Measurements from ENCODE around the gene CD274. TPM values are rescaled to one million over a fixed set of nuclear protein-coding genes. Genes with fewer than 3 reads are reported as not detected.
"Not testable (repeated sequence)": the region's sequence is repeated elsewhere in the genome, so short reads cannot be mapped to it uniquely, and the experiment has no call there.

The CD274 gene
- total RNA-seq, 1 experiment from 2014 or later: 2.6 TPM

DNA sequence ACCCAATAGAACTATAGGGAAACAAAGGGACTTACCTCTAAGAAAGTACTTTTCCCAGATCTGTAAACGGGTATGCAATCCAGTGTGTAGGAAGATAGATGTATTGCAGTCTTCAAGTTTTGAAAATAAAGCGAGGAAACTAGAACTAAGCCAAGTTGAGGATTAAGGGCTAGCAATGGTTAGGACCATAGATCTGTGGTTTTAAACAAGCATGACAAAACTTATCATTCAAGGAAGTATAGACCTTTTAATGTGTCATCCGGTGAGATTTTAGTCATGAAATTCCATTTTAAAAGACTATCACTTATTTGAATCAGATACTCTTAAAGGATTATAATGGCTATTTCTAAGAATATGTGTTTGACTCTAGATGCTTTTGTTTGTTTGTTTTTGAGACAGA, 20.5 kb downstream of the CD274 start:
- H3K9me3 Mint-ChIP-seq (ENCODE audit: unreplicated experiment): no peaks in the 10 kb centered on the region
- TF ChIP-seq, protein P1, sequence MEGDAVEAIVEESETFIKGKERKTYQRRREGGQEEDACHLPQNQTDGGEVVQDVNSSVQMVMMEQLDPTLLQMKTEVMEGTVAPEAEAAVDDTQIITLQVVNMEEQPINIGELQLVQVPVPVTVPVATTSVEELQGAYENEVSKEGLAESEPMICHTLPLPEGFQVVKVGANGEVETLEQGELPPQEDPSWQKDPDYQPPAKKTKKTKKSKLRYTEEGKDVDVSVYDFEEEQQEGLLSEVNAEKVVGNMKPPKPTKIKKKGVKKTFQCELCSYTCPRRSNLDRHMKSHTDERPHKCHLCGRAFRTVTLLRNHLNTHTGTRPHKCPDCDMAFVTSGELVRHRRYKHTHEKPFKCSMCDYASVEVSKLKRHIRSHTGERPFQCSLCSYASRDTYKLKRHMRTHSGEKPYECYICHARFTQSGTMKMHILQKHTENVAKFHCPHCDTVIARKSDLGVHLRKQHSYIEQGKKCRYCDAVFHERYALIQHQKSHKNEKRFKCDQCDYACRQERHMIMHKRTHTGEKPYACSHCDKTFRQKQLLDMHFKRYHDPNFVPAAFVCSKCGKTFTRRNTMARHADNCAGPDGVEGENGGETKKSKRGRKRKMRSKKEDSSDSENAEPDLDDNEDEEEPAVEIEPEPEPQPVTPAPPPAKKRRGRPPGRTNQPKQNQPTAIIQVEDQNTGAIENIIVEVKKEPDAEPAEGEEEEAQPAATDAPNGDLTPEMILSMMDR (IDR thresholded peaks at IDR 0.05; ENCODE audit: unreplicated experiment): no peak
- intact Hi-C loops (cut with micrococcal nuclease): no loop called here
- H3K27ac Mint-ChIP-seq (ENCODE audit: low read depth, unreplicated experiment): no peak overlapping the region
- CTCF ChIA-PET: interaction anchor here (0.5 to 0.8 kb wide), 2 partner anchors 20 to 87 kb away, joined by 3 read pairs; no protein-coding TSS in a partner anchor
- H3K27me3 Mint-ChIP-seq (ENCODE audit: insufficient read depth, unreplicated experiment): no peaks in the 10 kb centered on the region
- DNase-seq (ENCODE audit: unreplicated experiment): no peak
- POLR2A ChIA-PET: no interaction called here
- H3K4me3 Mint-ChIP-seq (ENCODE audit: unreplicated experiment): no peak overlapping the region
- H3K4me1 Mint-ChIP-seq (ENCODE audit: insufficient read depth, unreplicated experiment): no peaks in the 10 kb centered on the region
- BruUV-seq (replicated peaks): no TSS peak
- H3K36me3 Mint-ChIP-seq (ENCODE audit: insufficient read depth, unreplicated experiment): no peaks in the 10 kb centered on the region

DNA sequence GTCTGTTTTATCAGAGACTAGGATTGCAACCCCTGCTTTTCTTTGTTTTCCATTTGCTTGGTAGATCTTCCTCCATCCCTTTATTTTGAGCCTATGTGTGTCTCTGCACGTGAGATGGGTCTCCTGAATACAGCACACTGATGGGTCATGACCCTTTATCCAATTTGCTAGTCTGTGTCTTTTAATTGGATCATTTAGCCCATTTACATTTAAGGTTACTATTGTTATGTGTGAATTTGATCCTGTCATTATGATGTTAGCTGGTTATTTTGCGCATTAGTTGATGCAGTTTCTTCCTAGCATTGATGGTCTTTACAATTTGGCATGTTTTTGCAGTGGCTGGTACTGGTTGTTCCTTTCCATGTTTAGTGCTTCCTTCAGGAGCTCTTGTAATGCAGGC, 25.3 kb downstream of the CD274 start:
- H3K9me3 Mint-ChIP-seq (ENCODE audit: unreplicated experiment); H3K27ac Mint-ChIP-seq (ENCODE audit: low read depth, unreplicated experiment); POLR2A ChIA-PET; H3K4me1 Mint-ChIP-seq (ENCODE audit: insufficient read depth, unreplicated experiment); BruUV-seq (replicated peaks); CTCF ChIA-PET; intact Hi-C loops (cut with micrococcal nuclease); H3K27me3 Mint-ChIP-seq (ENCODE audit: insufficient read depth, unreplicated experiment); H3K4me3 Mint-ChIP-seq (ENCODE audit: unreplicated experiment); H3K36me3 Mint-ChIP-seq (ENCODE audit: insufficient read depth, unreplicated experiment); DNase-seq (ENCODE audit: unreplicated experiment): not testable (repeated sequence)

DNA sequence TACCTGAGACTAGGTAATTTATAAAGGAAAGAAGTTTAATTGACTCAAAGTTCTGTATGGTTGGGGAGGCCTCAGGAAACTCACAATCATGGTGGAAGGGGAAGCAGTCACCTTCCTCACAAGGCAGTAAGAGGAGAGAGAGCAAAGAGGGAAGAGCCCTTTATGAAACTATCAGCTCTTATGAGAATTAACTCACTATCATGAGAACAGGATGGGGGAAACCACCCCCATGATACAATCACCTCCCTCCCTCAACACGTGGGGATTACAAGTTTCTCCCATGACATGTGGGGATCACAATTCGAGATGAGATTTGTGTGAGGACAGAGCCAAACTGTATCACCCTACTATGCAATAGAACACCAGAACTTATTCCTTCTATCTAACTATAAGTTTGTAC, 27.9 kb downstream of the CD274 start:
- no peak overlapping the region for H3K27ac Mint-ChIP-seq (ENCODE audit: low read depth, unreplicated experiment)
- POLR2A ChIA-PET: no interaction called here
- H3K4me3 Mint-ChIP-seq (ENCODE audit: unreplicated experiment): no peak overlapping the region
- no peaks in the 10 kb centered on the region for H3K27me3 Mint-ChIP-seq (ENCODE audit: insufficient read depth, unreplicated experiment)
- H3K4me1 Mint-ChIP-seq (ENCODE audit: insufficient read depth, unreplicated experiment): no peaks in the 10 kb centered on the region
- H3K36me3 Mint-ChIP-seq (ENCODE audit: insufficient read depth, unreplicated experiment): no peaks in the 10 kb centered on the region
- intact Hi-C loops (cut with micrococcal nuclease): no loop called here
- no peaks in the 10 kb centered on the region for H3K9me3 Mint-ChIP-seq (ENCODE audit: unreplicated experiment)
- CTCF ChIA-PET: no interaction called here
- TF ChIP-seq, protein P1 (IDR thresholded peaks at IDR 0.05; ENCODE audit: unreplicated experiment): no peak
- DNase-seq (ENCODE audit: unreplicated experiment): no peak
- BruUV-seq (replicated peaks): no TSS peak

DNA sequence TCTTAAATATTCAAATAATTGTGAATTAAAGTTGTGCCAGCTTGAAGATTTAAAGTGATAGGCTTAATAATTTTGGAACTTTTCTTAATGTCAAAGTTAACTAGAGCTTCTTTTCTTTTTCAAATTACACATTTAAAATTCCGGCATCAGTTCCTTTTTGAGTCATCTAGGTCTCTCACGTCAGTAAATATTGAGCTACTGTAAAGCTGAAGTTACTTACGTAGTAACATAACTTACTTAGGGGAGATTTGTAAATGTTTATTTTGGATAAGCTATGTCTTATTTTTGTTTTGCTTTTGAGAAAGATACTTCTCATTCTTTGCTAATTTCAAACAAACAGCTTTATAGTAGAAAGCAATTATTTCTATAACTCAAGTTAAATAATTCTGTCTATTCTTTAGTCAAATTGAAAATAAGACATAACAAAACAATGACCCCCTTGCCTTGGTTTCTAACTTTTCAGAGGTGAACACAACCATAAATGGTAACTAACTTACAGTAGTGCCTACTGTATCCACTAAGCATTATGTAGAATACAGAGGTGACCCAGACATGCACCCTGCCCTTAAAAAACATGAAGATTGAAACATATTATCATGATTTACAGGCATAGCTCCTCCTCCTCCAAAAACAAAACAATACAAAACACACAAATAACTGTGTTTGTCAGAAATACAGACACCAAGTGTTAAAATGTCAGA, 29.8 kb downstream of the CD274 start:
- ChIA-PET POLR2A (no interaction called here), CTCF (interaction anchor here (0.6 to 1.5 kb wide), 4 partner anchors 30 to 121 kb away, joined by 3 to 7 read pairs (median 4); partner anchors contain the start of gene CD274)
- Mint-ChIP-seq H3K27me3 (ENCODE audit: insufficient read depth, unreplicated experiment) (no peaks in the 10 kb centered on the region), H3K36me3 (ENCODE audit: insufficient read depth, unreplicated experiment) (no peaks in the 10 kb centered on the region), H3K9me3 (ENCODE audit: unreplicated experiment) (no peaks in the 10 kb centered on the region), H3K4me1 (ENCODE audit: insufficient read depth, unreplicated experiment) (no peaks in the 10 kb centered on the region), H3K27ac (ENCODE audit: low read depth, unreplicated experiment) (no peak overlapping the region), H3K4me3 (ENCODE audit: unreplicated experiment) (no peak overlapping the region)
- DNase-seq (ENCODE audit: unreplicated experiment): no peak
- intact Hi-C loops (cut with micrococcal nuclease): no loop called here
- no TSS peak for BruUV-seq (replicated peaks)
- TF ChIP-seq, protein P1 (IDR thresholded peaks at IDR 0.05; ENCODE audit: unreplicated experiment): no peak

Data from MCF 10A (cell line).